Fibroblast of the aortic adventitia (primary cell): ENCODE measurements around the gene GLUD2. TPM values are rescaled to one million over a fixed set of nuclear protein-coding genes. Genes with fewer than 3 reads are reported as not detected.

Source experiments
- DNase-seq: peaks from one replicate; pipeline ENCODE4 v3.0.0-alpha.2; 2010; ENCODE audit warnings: low read depth
- H3K4me3 ChIP-seq: 2 replicates; pipeline ENCODE4 v1.5.1; 2011; ENCODE audit warnings: low read depth, mild to moderate bottlenecking, control low read depth, low read length, moderate library complexity
- CTCF ChIP-seq: IDR thresholded peaks from 2 replicates; pipeline ENCODE4 v1.5.1; 2011; ENCODE audit warnings: mild to moderate bottlenecking, low read length, control low read depth, inconsistent platforms; ENCODE audit not compliant: insufficient read depth
- total RNA-seq: library from RNA; depleted of rRNA; stranded (reverse); fragments of >200 nt; gene quantifications from 2 replicates; pipeline ENCODE4 v1.2.3, GENCODE V29; 2012; ENCODE audit warnings: low replicate concordance

Gene GLUD2
- total RNA-seq, 1 donor = 1.4 TPM

- DNase-seq = no peak
- TF ChIP-seq CTCF = no peak
- H3K4me3 ChIP-seq = no peak overlapping the region
Measured at GRCh38 chrX:121011254-121011653, 36.2 kb upstream of the GLUD2 start.

DNA sequence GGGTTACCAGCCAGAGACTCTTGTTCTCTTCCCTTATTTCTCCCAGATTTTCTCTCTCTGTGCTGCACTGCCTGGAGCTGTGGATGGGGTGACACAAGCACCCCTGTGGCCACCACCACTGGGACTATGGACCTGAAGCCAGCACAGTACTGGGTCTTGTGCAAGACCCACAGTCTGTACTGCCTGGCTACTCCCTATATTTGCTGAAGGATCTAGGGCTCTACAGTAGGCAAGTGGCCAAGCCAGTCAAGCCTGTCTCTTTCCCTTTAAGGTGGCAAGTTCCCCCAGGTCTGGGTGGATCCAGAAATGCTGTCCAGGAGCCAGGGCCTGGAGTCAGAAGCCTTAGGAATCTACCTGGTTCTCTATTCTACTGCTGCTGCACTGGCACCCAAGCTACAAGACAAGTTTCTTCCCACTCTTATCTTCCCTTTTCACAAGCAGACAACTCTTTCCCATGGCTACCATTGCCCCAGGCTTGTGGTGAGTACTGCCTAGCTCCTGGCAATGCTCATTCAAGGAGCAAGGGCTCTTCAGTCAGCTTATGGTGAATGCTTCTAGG is 33.4 kb upstream of the GLUD2 start:
- DNase-seq = no peak
- H3K4me3 ChIP-seq = no peak overlapping the region
- TF ChIP-seq CTCF = no peak

GRCh38 chrX:121014826-121015225 is 32.6 kb upstream of the GLUD2 start:
- no peak for TF ChIP-seq CTCF
- H3K4me3 ChIP-seq = no peak overlapping the region

GRCh38 chrX:121028419-121028818 is 19.0 kb upstream of the GLUD2 start:
- no peak for DNase-seq
- TF ChIP-seq CTCF = no peak
- no peak overlapping the region for H3K4me3 ChIP-seq

More at GRCh38 chrX:121014826-121015225, 32.6 kb upstream of the GLUD2 start:
- DNase-seq = no peak

DNA sequence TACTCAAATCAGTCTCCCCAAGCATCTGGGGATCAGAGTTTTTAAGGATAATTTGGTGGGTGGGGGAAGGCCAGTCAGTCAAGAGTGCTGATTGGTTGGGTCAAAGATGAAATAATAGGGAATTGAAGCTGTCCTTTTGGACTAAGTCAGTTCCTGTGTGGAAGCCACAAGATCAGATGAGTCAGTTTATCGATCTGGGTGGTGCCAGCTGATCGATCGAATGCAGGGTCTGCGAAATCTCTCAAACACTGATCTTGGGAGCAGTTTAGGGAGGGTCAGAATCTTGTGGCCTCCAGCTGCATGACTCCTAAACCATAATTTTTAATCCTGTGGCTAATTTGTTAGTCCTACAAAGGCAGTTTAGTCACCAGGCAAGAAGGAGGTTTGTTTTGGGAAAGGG is 17.3 kb upstream of the GLUD2 start:
- H3K4me3 ChIP-seq = no peak overlapping the region
- no peak for TF ChIP-seq CTCF
- DNase-seq = no peak

- TF ChIP-seq CTCF = no peak
- no peak overlapping the region for H3K4me3 ChIP-seq
- DNase-seq = no peak
Measured at GRCh38 chrX:121032531-121032930, 14.9 kb upstream of the GLUD2 start.

DNA sequence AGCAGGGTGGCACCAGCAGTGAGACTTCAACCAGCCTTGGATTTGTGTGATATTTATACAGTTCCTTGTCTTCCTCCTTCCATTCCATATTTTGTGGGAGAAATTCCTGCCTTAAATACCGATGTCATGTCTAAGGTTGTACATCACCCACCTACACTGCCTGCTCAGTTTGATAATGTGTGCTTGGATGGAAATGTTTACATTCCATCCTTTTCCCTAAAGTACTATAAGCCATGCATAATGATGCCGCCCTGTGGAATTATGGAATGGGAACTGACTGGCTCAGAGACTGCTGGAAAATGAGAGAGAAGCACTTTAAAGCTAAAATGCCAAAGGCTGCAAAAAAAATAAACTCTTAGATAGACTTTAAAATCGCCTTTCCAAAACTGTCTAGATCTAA is 11.3 kb upstream of the GLUD2 start:
- no peak overlapping the region for H3K4me3 ChIP-seq
- DNase-seq = peak; percentile 2
- TF ChIP-seq CTCF = no peak
